DMS53 (cell line): Measurements from ENCODE around the gene FAAH.

Experiments used
- DNase-seq: peaks from one replicate; lab custom pipeline; 2025; lab: John Stamatoyannopoulos, UW

The FAAH gene

DNA sequence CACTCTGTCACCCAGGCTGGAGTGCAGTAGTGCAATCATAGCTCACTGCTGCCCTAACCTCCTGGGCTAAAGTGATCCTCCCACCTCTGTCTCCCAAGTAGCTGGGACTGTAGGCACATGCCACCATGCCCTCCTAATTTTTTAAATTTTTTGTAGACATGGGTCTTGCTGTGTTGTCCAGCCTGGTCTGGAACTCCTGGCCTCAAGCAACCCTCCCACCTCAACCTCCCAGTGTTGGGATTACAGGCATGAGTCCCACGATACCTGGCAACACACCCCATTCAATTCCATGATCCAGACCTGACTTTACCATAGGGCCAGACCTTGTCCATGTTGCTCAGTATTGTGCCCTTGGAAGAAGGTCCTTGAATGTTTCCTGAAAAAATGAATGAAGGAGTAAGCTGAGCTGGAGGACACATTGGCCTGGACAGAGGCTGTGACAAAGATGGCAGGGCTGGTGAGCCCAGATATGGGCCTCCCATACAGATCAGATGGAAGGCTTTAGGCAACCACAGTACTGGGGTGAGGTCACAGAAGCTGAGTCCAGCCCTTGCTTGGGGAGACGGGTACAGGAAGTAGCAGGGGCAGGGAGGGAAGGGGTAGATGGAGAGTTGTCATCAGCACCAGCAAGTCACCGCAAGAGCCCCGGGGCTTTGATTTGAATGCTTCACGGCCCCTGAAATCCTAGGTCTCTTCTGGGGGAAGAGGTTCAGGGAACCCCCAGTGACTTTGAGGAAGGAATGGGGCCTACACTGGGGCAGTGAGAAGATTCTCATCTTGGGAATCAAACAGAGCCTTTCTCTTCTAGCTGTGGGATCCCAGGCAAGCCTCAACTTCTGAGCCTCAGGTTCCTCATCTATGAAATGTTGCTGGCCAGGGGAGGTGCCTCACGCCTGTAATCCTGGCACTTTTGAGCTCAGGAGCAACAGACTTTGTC is 55.4 kb downstream of the FAAH start:
- no peak for DNase-seq

DNA sequence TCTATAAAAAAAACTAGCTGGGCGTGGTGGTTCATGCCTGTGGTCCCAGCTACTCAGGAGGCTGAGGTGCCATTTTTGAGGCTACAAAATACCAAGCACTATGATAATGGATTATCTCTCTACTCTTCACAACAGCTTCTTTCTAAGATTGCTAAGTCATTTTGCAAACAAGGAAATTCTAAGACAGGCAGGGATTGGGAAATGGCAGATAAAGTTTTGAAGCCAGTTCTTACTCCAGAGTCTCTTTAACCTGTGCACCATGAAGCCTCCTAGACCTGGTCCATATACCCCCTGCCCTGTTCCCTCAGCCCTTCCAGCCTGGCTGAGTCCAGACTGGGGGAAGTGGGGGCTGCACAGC is 56.0 kb downstream of the FAAH start:
- no peak for DNase-seq

DNA sequence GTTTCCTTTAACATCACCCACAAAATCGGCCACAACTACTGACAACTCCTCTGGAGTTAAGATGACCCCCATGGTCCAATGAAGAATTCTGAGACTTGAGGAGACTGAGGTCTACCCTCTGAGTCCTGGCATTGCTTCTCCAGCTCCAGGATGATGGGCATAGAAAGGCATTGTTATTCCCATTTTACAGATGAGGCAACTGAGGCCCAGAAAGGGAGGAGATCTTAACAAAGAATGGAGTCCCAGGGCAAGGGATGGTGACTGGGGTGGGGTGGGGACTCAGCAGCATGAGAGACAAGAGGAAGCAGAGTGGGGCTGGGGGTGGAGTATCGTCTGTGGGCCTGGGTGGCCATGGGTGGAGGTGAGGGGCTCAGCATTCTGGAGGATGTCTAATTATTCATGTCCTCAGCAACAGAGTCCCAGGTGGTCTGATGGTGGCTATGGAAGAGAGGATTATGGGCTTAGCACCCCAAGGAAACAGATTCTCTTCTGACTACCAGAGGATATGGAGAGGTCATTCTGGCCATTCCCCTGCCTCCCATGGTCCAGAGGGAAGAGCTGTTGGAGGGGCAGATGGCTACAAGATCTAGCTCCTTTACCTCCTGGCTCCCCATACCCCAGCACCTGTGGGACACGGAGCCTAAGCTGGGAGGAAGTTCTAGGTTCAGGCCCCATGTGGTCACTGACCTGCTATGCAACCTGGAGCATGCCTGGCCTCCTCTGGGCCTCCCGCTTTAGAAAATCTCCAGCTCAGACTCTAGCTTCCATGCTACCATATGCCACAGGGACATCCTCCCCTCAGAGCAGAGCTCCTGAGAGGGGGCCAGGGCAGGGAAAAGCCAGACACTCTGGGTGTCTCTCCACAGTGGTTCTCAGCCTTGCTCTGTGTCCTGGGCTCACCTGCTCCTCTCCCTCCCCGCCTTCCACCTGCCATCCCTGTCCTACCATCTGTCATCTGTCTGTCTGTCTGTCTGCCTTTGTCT is 58.1 kb downstream of the FAAH start:
- DNase-seq = no peak

DNA sequence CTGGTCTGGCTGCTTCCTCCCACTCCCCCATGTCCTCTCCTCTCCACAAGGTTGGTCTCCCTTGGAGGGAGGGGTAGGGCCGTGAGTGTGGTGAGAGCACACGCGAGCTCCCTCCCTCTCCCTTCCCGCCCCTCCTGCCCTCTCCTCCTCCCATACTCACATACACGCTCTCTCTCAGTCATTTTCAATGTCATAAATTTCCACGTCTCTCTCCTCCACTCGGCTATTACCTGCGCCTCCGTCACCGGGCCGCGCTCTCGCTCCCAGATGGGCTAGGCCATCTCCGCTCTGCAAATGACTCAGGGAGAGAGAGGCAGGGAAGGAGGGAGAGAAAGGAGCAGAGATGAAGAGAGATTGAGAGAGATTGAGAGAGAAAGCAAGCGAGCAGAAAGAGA is 58.8 kb downstream of the FAAH start:
- DNase-seq = peak; percentile 88

DNA sequence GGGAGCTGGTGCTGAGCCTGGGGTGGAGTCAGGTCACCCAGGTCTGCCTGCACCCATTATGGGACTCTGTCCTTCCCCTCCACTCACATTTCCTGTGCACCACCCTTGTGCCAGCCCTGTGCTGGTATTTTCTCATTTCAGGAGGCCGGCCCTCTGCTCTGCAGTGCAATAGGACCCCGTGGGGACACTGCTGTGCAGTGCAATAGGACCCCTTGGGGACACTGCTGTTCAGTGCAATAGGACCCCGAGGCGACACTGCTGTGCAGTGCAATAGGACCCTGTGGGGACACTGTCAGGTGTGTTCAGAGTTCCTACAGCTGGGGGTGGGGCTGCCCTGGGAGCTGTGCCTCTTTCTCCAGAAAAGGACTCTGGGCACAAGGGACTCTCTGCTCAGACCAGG is 59.3 kb downstream of the FAAH start:
- no peak for DNase-seq

DNA sequence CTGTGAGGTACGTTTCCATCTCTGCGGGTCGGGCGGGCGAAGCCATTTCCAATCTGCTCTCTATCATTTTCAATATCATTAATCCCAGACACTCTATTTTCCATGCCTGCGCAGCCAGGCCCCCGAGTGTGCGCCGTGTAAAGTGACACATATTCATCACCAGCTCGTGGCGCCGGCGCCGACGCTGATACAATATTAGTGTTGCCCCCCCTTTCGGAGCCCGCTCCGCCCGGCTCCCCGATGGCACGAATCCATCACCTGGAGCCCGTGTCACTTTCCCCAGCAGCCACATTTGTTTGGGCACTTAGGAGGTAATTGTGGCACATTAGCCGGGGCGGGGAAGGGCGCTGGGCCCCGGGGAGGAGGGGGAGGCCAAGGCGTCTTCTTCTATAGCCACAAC is 61.8 kb downstream of the FAAH start:
- no peak for DNase-seq

DNA sequence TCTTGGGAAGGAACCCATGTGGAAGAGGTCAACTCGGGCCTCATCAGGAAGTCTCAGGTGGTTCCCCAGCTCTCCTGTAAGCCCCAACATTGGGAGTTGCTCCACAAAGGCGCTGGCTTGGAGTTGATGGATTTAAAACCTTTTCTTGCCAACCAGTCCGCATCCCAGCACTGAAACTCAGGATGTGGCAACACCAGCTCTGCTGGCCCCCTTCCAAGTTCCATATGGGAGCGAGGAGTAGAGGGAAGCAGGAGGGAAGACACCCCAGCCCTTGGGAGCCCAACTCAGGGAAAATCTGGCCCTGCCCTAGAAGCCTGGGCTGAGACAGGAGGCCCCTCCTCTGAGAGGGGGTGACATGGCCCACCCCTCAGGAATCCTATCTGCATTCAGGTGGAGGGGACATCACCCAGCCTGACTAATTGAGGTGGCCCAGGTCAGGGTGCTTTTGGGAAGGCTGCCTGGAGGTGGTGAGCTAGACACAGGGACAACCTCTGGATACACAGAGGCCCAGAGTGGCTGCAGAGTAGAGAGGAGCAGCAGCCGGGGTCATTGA is 62.4 kb downstream of the FAAH start:
- no peak for DNase-seq

DNA sequence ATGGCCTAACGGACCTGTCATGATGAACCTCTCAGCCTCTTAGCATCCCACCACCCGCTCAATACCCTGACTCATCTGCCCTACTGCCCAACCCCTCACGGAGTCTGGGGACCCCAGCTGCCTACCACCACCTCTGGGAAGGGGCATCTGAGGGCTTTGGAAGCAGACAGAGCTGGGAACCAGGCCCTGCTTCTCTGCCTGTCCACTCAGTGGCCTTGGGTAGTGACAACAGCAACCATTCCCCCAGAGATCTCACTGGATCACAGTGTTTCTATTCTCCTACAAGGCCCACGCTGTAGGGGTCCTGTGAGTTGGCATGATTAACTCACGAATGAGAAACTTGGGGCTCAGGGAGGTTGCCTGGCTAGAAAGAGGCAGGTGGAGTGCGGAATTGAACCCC is 63.1 kb downstream of the FAAH start:
- no peak for DNase-seq

DNA sequence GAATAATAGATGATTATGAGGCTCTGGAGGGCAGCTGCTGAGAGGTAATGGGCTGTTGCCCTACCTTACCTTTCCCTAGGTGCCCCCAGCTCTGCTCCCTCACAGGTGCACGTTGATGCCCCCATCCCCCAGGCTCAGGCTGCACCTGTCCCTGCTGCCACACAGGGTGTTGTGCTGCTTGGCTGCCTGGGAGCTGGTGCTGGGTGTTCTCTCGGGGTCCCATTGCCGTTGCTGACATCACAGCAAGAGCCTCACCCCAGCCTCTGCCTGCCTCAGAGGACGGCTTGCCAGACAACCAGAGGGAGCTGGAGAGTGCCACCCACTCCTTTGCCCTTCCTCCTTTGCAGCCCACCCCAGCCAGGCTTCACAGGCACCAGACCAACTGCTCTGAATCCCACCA is 64.1 kb downstream of the FAAH start:
- no peak for DNase-seq

DNA sequence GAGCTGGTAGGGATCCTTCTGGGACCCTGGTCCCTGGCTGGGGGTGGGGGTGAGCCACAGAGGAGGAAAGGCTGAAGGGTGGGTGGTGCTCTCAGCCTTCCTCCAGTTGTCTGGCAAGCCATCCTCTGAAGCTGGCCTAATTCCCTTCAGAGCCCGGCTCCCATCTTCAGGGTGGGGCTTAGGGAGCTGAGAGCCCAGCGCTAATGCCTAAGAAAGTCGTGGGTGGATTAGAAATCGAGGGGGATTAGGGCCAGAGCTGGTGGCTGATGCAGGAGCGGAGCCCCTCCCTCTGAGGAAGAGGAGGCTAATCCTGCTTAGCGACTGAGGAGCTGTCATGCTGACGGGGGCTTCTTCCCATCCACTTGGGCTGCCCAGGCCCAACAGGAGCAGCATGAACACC is 64.7 kb downstream of the FAAH start:
- DNase-seq = no peak

DNA sequence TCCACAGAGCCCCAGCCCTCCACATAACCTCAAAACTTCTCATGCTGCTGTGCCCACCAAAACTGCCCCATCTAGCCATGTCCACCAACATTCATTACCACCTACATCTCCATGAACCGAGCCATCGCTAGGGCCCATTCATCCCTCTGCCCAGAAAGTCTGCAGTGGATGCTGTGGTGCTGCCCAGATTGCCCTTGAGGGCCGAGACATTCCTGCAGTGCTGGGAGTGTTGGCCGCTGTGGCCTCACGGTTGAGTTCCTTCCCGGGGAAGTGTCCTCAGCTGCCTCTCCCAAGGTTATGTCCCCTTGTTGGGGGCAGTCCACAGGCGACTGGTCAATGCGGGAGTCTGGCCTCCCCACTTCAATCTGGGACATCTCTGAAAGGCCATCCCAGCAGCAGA is 65.2 kb downstream of the FAAH start:
- DNase-seq = no peak

DNA sequence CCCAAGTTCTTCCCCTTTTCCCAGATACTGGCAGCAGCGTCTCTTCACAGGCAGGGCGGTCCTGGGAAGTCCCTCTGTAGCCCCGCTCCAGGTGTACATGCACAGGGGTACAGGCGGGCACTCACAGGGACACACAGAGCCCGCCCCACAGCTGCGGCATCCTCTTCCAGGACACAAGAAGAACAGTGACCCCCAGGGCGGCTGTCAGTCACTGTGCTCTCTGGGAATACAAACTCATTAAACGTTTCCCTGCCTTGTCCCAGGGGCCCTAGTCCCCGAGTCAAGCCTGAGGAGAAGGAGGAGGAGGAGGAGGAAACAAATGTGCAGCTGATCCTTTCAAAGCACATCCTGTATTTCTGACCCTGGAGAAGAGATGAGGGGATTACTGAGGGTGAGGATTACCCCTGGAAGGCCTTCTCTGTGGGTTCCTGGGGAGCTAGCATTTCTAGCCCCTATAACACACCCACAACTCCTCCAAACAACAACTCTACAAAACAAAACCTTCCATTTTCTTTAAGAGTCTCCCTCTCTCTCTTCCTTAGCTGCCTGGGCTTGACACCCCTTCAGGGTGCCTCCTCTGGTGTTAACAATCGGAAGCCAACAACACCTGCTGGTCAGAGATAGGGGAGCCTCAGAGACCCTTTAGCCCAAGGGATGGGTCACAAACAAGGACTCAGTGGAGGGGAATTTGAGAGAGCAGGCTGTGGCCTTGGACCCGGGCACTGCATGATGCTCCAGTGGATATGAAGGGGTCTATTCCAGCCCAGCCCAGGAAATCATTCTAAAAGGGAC is 67.1 kb downstream of the FAAH start:
- DNase-seq = no peak

DNA sequence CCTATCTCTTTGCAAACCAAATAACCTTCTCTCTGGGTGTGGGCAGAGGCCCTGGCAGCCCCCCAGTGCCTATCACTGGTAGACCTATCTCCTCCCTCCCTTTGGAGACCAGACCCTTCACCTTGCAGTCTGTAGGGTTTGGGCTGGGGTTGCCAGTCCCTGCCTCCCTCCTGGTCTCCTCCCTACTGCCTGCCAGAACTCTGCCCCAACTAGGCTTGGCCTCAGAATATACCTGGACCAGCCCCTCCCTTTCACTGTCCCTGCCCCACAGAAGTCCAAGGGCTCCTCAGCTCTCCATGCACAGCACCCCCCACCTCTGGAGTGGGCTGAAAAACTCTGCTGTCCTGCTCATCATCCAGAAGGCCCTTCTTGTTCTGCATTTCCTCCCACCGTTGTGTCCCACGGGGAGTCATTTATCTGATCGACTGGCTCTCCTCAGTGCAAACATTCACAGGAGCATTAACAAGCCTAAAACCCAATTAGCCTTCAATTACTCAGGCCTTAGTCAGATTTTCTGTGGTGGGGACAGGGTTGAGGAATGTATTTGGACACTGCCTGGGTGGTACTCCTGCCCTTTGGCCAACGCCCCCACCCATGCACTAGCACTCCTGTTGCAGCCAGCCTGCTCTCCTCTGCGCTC is 67.8 kb downstream of the FAAH start:
- DNase-seq = no peak
